Body of pancreas (tissue), 4 donors: ENCODE results near the gene AFF3.

Source experiments
- CTCF ChIP-seq, 7 experiments: fragments of 450-650 bp in 4 of 7; fragments of 200-600 bp in 3 of 7; sonication (generic) in 3 of 7; IDR thresholded peaks; one replicate each; pipeline ENCODE4 v1.5.1; 2016 to 2019; ENCODE audit warnings: antibody characterized with exemption in 7 of 7
- POLR2A ChIP-seq, 3 donors: fragments of 450-650 bp; IDR thresholded peaks; one replicate each; pipeline ENCODE4 v1.6.1; 2016; ENCODE audit warnings: antibody characterized with exemption in 3 of 3, mild to moderate bottlenecking in 2 of 3

GRCh38 chr2:99509387-99509786, 633.0 kb downstream of the AFF3 start:
- no peak for TF ChIP-seq CTCF (IDR thresholded peaks at IDR 0.05)
- TF ChIP-seq POLR2A (IDR thresholded peaks at IDR 0.05), result no peak
